ENCODE results near the gene GPR35.
"Not testable (repeated sequence)": the region's sequence is repeated elsewhere in the genome, so short reads cannot be mapped to it uniquely, and the experiment has no call there.

GPR35 gene

DNA sequence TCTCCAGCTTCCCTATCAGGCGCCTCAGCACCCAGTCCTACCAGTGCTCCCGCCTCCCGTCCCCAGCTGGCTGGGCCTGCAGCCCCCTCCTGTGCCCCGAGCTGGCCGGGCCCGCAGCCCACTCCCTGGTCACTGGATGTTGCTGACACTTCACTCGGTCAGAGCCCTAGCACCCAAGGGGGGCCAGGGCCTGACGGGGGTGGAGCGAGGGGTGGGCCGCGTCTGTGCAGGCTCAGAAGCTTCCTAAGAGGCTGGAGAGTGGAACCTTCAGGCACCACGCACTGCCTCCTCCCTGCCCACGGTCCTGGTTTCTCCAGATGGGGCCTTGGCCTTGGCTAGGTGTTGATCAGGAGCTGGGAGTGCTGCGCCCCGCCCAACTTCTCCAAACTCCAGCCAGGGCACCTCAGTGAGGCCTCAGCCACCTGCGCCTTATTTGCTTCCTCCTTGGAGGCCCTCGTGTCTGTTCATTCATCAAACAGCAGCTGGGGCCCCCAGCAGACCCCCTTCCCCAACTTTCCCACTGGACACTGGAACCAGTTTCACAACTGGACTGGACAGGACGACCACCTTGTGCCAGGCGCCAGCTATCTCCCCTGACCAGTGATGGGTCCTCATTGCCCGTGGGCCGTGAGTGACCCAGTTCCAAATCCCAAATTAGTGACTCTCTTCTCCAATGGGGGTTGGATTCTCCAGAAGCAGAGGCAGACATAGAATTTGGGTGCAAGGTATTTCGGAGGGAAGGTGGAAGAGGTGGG is 22.0 kb upstream of the GPR35 start:
- DNase-seq (ENCODE audit: low read depth): no peak

- no peak for DNase-seq (ENCODE audit: low read depth)
These were observed 21.4 kb upstream of the GPR35 start for GRCh38 chr2:240603846-240604245.

GRCh38 chr2:240604291-240604938 is 20.9 kb upstream of the GPR35 start:
- DNase-seq (ENCODE audit: low read depth): no peak

GRCh38 chr2:240604939-240605716 is 20.2 kb upstream of the GPR35 start:
- no peak for DNase-seq (ENCODE audit: low read depth)

GRCh38 chr2:240605867-240606743 is 19.2 kb upstream of the GPR35 start:
- no peak for DNase-seq (ENCODE audit: low read depth)

DNA sequence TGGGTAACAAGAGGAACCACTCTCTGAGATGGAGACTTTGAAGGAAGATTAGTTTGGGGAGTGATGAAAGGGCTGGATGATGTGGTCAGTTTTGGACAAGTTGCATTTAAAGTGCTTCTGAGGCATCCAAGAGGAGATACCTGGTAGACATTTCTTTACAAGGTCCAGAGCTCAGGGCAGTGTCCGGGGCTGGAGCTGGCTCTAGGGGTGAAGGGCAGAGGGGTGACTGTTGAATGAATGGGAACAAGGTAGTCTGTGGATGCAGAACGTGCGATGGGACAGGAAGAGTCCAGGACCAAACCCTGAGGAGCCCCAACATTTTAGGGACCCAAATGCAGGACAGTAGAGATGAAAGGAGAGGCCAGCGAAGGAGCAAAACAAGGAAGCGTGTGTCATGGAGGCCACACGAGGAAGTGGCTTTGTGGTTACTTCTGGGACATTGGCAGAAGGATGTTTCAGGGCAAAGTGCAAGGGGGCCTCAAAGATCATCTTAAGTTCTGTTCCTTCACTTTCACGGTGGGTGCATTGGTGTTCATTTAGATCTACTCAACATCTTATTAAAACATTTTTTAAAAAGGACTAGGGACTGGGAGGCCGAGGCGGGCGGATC is 13.6 kb upstream of the GPR35 start:
- no peak for DNase-seq (ENCODE audit: low read depth)

- no peak for DNase-seq (ENCODE audit: low read depth)
These were observed 11.5 kb upstream of the GPR35 start for GRCh38 chr2:240613781-240614180.

DNA sequence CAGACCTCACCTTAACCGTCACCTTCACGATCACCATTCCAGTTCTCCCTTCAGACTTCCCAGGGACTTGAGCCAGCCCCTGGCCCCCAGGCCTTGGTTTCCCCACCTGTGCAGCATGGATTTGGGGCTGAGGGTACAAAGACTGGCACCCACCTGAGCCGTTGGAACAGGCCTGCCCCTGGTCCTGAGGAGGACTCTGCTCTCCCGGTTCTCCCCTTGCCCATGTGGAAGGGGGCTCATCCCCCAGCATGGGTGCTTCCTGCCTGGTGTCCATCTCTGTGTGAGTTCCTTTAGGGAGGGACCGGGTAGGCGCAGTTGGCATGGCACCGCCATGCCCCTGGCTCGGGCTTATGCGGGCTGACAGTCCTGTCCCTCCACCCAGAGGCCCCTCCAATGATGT is 10.9 kb upstream of the GPR35 start:
- no peak for DNase-seq (ENCODE audit: low read depth)

- DNase-seq (ENCODE audit: low read depth): no peak
These were observed 9.9 kb upstream of the GPR35 start for GRCh38 chr2:240615396-240615795.

DNA sequence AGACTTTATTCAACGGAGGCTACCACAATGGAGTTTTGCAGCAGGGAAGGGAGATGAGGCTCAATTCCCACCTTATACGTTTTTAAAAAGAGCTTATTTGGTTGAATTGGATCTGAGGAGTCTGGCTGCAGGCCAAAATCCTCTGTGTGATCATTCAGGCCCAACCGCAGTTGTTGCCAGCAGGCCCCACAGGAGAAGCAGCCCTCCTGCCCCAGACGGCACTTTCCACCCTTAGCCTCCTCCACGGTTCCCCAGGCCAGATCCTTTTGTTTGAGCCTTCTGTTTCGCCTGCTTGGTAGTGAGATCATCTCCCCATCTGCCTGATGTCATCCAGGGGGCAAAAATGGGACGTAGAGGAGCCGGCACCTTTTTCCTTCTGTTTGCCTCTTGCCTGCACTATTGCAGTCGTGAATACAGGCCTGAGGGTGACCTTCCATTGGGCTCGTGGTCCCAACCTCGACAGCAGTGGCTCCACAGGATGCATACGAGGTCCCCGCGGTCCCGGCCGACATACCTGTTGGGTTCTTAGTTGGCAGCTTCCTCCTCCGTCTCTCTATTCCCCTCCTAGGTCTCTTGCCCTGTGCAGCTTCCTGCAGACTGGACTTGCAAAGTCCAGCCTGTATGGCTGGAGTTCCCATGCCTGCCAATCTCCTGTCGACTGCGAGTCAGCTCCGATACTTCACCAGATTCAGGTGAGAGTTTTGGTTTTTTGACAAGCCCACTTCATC is 9.3 kb upstream of the GPR35 start:
- no peak for DNase-seq (ENCODE audit: low read depth)

GRCh38 chr2:240616860-240617666 is 8.2 kb upstream of the GPR35 start:
- not testable (repeated sequence) for DNase-seq (ENCODE audit: low read depth)

GRCh38 chr2:240618776-240619175 is 6.5 kb upstream of the GPR35 start:
- no peak for DNase-seq (ENCODE audit: low read depth)

DNA sequence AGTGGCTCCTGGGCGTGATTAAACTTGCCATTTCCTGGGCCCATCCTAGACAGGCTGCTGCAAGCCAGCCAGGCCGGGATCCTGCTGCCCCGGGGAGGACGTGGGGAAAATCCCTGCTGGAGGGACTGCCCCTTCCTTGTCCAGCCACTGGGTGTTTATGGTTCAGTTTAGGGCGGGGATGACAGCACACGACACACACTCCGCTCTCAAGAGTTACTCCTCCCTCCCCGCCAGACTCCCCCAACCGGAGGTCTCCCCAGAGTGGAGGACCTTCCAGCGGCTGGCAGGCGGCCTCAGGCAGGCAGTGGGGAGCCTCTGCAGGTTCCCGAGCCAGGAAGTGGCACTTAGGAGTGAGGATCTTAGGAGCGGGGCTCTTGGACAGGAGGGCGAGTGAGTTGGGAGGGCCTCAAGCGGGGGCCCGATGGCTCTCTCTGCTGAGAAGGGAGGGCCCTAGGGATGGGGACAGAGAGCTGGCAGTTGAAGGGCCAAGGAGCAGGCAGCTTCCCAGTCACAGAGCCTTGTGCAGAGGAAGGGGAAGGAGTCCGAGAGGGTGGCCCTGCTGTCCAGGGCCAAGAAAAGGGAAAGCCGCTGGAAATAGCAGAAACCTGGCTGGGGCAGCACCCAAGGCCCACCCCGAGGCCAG is 5.7 kb upstream of the GPR35 start:
- no peak for DNase-seq (ENCODE audit: low read depth)

GRCh38 chr2:240620149-240620731 is 5.0 kb upstream of the GPR35 start:
- no peak for DNase-seq (ENCODE audit: low read depth)

- DNase-seq (ENCODE audit: low read depth): no peak
These were observed 4.4 kb upstream of the GPR35 start for GRCh38 chr2:240620859-240621258.

DNA sequence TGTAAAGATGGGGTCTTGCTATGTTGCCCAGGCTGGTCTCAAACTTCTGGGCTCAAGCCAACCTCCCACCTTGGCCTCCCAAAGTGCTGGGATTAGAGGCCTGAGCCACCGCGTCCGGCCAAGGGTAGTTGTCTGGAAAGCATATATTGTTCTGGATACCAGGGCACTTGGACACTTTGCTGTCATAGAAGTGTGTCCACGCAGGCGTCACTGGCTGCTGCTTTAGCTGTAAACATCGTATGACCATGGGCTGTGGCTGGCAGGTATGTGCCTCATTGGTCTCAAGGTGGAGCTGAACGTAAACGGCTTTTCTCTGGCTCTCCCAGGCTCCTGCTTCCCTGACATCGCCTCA is 3.2 kb upstream of the GPR35 start:
- no peak for DNase-seq (ENCODE audit: low read depth)

DNA sequence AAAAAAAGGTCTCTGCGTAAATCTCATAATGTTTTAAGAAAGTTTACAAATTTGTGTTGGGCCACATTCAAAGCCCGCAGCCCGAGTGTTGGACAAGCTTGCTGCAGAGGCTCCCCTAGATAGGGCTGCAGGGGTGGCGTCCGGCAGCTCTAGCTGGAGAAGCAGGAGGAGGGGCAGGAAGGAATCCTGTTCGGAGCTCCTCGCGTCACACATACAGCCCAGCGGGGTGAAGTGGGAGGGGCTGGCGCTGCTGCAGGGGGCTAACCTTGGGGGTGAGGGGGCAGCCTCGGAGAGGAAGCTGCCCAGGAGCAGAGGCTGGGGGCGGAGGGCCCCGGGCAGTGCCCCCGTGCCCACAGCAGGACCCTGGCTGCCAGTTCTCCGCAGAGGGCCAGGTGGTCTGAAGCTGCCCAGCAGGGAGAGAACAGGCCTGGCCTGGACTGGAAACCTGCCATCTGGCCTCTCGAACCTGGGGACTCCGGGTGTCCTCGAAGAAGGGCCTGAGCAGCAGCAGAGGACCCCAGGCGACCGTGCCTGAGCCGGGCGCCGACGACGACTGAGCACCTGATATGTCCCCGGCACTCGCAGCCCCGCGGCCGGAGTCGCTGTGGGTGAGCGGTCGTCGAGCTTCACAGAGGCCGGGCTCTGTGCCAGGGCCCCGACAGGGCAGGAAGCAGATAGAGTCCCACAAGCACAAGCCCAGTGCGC is 2.6 kb upstream of the GPR35 start:
- DNase-seq (ENCODE audit: low read depth): peak; percentile 28

- no peak for DNase-seq (ENCODE audit: low read depth)
These were observed 1.7 kb upstream of the GPR35 start for GRCh38 chr2:240623531-240624010.

All from stimulated activated CD8-positive, alpha-beta memory T cell treated with anti-CD3 and anti-CD28 coated beads, Interleukin-12 subunit alpha, Interleukin-12 subunit beta, amount 100 ng/mL, for 4 hours (primary cell).